Body of pancreas (tissue), 4 donors: Measurements from ENCODE around the gene SPATA31C2.
A peak's percentile ranks its signal among the peaks of the same experiment; 100 is the strongest.

Experiments used
- POLR2A ChIP-seq, 3 donors: fragments of 450-650 bp; IDR thresholded peaks; one replicate each; pipeline ENCODE4 v1.6.1; 2016; ENCODE audit warnings: antibody characterized with exemption in 3 of 3, mild to moderate bottlenecking in 2 of 3
- TF ChIP-seq, protein P1 (sequence below), 7 experiments: fragments of 450-650 bp in 4 of 7; fragments of 200-600 bp in 3 of 7; sonication (generic) in 3 of 7; IDR thresholded peaks; one replicate each; pipeline ENCODE4 v1.5.1; 2016 to 2019; ENCODE audit warnings: antibody characterized with exemption in 7 of 7

DNA sequence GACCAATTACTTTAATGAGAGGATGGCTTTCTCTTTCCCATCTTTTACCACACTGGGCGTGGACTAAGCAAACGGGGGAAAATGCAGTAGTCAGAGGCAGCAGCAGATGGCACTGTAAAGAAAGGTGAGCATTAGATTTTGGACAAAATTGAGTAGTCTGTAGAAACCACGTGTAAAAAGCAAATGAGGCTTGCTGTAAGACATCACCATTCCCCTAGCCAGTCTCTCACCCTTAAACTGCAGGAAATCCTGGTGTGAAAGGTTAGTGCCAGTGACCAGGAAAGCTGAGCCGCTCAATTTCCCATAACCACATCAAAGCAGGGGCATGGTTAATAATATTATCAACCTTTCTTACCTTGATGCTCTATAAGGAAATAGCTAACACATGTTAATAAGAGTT, 31.8 kb downstream of the SPATA31C2 start:
- TF ChIP-seq POLR2A (IDR thresholded peaks at IDR 0.05): no peak
- TF ChIP-seq, protein P1, sequence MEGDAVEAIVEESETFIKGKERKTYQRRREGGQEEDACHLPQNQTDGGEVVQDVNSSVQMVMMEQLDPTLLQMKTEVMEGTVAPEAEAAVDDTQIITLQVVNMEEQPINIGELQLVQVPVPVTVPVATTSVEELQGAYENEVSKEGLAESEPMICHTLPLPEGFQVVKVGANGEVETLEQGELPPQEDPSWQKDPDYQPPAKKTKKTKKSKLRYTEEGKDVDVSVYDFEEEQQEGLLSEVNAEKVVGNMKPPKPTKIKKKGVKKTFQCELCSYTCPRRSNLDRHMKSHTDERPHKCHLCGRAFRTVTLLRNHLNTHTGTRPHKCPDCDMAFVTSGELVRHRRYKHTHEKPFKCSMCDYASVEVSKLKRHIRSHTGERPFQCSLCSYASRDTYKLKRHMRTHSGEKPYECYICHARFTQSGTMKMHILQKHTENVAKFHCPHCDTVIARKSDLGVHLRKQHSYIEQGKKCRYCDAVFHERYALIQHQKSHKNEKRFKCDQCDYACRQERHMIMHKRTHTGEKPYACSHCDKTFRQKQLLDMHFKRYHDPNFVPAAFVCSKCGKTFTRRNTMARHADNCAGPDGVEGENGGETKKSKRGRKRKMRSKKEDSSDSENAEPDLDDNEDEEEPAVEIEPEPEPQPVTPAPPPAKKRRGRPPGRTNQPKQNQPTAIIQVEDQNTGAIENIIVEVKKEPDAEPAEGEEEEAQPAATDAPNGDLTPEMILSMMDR (IDR thresholded peaks at IDR 0.05): peak; percentile 43 to 75 (median 69)
